GM18951 (cell line): ENCODE measurements around the gene OCA2.

ENCODE experiments used
- POLR2A ChIP-seq: IDR thresholded peaks from 4 replicates; pipeline ENCODE4 v1.6.1; 2011; ENCODE audit warnings: mild to moderate bottlenecking; ENCODE audit not compliant: insufficient read length, insufficient read depth; ENCODE audit errors: extremely low read depth
- in situ Hi-C: fragments of 300-500 bp; cut with MboI; formaldehyde crosslinking; loops from one replicate; pipeline ENCODE4 v1.12.0; 2022; ENCODE audit warnings: low sequenced_read_pairs, mixed read lengths, inconsistent platforms; ENCODE audit not compliant: unreplicated experiment

OCA2 gene

DNA sequence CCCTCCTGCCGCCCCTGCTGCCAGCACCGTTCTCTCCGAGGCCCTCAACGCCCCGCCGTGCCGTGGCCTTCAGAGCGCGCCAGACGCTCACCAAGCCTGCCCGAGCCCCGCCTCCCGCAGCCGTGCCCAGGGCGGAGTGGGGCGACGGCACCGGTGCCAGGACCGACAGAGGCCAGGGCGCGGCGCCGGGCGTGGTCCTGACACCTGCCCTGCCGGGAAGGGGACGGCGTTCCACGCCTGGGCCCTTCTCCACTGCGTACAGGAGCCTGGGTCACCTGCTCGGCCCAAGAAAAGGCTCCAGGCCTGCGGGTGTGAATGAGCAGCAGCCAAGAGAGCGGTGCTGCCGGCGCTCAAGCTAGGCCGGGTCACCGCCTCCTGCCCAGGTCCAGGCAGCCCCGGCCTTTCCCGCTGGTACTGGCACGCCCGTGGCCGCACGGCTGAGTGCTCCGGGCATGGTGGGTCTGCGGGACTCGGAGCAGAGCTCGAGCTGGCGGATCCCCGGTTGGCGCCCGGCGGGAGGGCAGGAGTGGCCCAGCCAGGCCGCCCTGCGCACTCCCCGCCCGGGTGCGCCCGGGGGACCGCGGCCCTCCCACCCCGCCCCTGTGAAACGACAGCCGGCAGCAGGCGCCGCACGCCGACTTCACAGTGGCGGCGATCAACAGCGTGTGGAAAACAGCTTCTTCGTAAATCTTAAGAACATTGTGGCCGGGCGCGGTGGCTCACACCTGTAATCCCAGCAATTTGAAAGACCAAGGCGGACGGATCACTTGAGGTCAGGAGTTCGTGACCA lies 4.2 kb downstream of the OCA2 start:
- in situ Hi-C loops: no loop called here
- no peak for TF ChIP-seq POLR2A

- in situ Hi-C loops: no loop called here
- TF ChIP-seq POLR2A: no peak
Observed at GRCh38 chr15:28093752-28094535, 5.2 kb downstream of the OCA2 start.

- no peak for TF ChIP-seq POLR2A
- in situ Hi-C loops: no loop called here
Observed at GRCh38 chr15:28091313-28091712, 7.8 kb downstream of the OCA2 start.

GRCh38 chr15:28086175-28086703 lies 12.9 kb downstream of the OCA2 start:
- no peak for TF ChIP-seq POLR2A
- in situ Hi-C loops: no loop called here

DNA sequence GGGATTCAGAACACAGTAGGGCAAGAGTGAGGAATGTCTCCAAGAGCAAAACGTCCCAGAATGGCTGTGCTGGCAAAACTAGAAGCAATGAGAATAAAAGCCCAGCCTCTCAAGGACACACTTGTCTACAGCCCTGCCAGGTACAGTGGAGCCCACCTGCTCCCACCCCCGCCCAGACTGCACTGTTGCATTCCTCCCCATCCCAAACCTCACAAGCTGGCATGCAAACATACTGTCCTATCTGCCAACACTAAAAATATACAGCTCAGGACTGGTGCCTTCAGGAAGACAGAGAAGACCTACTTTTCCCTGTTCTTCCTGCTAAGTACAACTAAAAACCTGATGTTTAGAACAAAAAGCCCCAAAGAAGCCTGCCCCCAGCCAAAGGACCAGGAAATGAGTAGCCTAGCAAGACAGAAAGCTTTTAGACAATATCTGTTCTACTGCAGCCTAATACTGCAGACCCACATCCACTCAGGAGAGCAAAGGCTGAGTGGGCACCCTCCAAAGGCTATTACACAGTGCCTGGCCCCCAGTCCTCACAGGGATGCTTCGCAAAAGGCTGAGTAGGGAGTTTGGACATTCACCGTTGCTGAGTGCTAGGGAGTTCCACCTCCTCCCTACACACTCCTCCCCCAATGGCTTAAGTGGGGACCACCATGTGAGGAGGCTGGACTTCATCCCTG lies 13.5 kb downstream of the OCA2 start:
- in situ Hi-C loops: no loop called here
- no peak for TF ChIP-seq POLR2A

DNA sequence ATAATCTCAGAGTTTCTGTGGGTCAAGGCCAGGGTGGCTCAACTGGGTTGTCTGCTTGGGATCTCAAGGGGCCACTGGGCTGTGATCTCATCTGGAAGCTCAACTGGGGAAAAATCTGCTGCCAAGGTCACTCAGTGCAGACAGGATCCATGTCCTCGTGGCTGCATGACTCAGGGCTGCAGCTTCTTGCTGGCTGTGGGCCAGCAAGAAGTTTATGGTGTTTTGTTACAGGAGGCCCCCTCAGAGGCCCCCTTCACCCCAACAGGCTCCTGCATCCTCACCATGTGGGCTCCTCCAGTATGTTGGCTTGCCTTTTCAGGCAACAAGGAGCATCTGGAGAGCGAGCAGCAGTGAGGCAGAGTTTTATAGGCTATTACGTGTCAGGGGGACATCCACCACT lies 14.6 kb downstream of the OCA2 start:
- TF ChIP-seq POLR2A: no peak
- in situ Hi-C loops: no loop called here

DNA sequence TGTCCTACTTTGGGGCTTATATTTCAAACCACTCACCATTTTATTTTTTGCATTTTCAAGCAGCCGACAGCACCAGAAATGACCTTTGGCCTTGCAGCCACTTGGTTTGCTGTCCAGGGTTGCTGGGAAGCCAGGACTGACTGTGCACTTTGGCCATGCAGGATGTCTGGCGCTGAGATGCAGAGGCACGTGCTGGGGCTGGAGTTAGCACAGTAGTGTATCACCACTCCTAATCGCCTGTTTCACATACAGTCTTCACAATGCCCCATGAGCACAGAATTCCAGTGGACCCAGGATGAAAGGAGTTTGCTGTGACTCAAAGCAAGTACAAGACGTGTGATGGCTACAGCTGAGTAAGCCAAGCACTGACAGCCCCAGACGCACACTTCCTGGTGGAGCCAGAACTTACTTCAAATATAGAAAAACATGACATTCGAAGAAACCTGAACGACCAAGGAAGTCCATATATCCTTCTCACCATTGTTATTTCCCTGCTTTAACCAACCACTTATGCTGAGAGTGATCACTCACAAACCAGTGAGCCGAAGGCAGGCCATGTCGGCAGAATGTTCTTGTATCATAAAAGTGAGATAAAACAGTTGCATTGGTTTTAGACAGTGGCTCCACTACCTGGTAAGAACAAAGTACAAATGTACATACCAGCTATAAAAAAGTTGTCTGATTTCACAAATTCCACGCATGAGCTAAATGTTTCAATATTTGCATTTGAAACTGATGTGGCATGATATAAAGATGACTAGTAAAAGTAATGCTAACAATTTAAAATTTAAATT lies 16.0 kb downstream of the OCA2 start:
- in situ Hi-C loops: no loop called here

DNA sequence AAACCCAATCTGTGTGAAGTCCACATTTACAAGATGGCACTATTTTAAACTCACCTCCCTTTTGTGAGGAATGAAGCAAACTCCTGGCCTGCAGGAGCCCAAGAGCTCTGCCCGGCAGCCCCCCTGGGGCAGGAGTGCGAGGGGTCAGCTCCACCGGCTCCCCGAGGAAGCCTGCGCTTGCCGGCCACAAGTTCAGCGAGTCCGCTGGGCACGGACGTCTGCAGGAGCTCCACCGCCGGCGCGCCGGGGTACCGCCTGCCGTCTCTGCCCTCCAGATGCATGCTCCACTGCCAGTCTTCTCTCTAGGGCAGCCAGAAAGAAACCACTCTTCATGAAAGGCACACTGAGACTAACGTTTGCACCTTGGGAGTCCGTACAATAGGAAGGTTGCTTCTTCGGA lies 17.5 kb downstream of the OCA2 start:
- TF ChIP-seq POLR2A: no peak
- in situ Hi-C loops: no loop called here

More for the DNA sequence above, 16.0 kb downstream of the OCA2 start:
- no peak for TF ChIP-seq POLR2A

DNA sequence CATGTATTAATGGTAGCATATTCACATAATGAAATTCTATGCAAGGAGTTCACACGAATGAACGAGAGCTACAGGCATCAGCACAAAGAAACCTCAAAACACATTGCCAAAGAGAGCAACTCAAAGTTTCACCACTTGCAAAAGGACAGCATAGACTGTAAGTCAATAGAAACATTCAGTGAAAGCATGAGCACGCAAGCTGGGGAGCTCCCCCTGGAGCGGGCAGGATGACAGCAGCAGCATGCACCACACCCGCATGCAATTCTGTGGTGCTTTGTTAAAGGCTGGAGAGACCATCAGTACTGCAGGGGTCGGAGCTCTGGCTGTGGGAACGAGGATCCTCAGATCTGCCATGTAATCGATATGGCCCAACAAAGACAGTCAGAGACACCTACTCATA lies 18.7 kb downstream of the OCA2 start:
- in situ Hi-C loops: no loop called here
- no peak for TF ChIP-seq POLR2A

- no peak for TF ChIP-seq POLR2A
- in situ Hi-C loops: no loop called here
Observed at GRCh38 chr15:28079313-28079969, 19.7 kb downstream of the OCA2 start.

GRCh38 chr15:28078191-28078719 lies 20.9 kb downstream of the OCA2 start:
- no peak for TF ChIP-seq POLR2A
- in situ Hi-C loops: no loop called here

GRCh38 chr15:28075573-28075972 lies 23.5 kb downstream of the OCA2 start:
- in situ Hi-C loops: no loop called here
- no peak for TF ChIP-seq POLR2A

DNA sequence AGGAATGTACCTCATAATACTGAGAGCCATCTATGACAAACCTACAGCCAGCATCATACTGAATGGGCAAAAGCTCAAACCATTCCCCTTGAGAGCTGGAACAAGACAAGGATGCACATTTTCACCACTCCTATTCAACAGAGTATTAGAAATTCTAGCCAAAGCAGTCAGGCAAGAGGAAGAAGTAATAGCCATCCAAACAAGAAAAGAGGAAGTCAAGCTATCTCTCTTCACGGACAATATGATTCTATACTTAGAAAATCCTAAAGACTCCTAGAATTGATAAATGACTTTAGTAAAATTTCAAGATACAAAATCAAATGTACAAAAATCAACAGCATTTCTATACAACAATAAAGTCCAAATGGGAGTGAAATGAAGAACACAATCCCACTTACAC lies 30.2 kb downstream of the OCA2 start:
- no peak for TF ChIP-seq POLR2A
- in situ Hi-C loops: no loop called here
